H1 (cell line): ENCODE data around the gene RAB11FIP5. TPM values are rescaled to one million over a fixed set of nuclear protein-coding genes. Genes with fewer than 3 reads are reported as not detected.

Experiments
- CTCF ChIA-PET: fragments of 300-600 bp; sonication (Branson Sonifier 250); formaldehyde crosslinking; loops from one replicate; lab custom pipeline; 2021; ENCODE audit not compliant: partially characterized antibody; lab: Charles Lee
- POLR2A ChIA-PET: fragments of 300-600 bp; sonication (Branson Sonifier 250); formaldehyde crosslinking; loops from one replicate; lab custom pipeline; 2021; ENCODE audit warnings: inconsistent platforms; ENCODE audit not compliant: partially characterized antibody; lab: Charles Lee
- DNase-seq, 2 experiments: peaks; one replicate each; pipeline versions ENCODE4 v3.0.0 to v3.0.0-alpha.2; 2010 to 2022; ENCODE audit warnings: low spot score in 2 of 2, low read depth in 1 of 2, mixed read lengths in 1 of 2
- FAIRE-seq: peaks from 2 replicates; lab custom pipeline; 2011; peaks lifted over from hg19 to GRCh38; lab: Jason Lieb, UNC
- H2AFZ ChIP-seq: 2 replicates; pipeline ENCODE4 v1.8.1; 2012; ENCODE audit warnings: low read length, inconsistent platforms
- H2AK5ac ChIP-seq: 2 replicates; pipeline ENCODE4 v1.6.1; 2013; ENCODE audit warnings: low read depth, low read length
- H2BK120ac ChIP-seq: replicated peaks from 2 replicates; pipeline ENCODE3; 2013; ENCODE audit warnings: low read depth, low read length, inconsistent platforms
- H2BK12ac ChIP-seq: 2 replicates; pipeline ENCODE4 v1.6.1; 2013; ENCODE audit warnings: low read depth, low read length
- H2BK15ac ChIP-seq: 2 replicates; pipeline ENCODE4 v1.6.1; 2013; ENCODE audit warnings: low read length
- H2BK20ac ChIP-seq: 2 replicates; pipeline ENCODE4 v1.6.1; 2013; ENCODE audit warnings: low read length
- H2BK5ac ChIP-seq: 2 replicates; pipeline ENCODE4 v1.6.1; 2013; ENCODE audit warnings: low read depth, low read length
- H3K14ac ChIP-seq: 2 replicates; pipeline ENCODE4 v1.6.1; 2013; ENCODE audit warnings: inconsistent platforms; ENCODE audit not compliant: insufficient read length
- H3K18ac ChIP-seq: 2 replicates; pipeline ENCODE4 v1.6.1; 2013; ENCODE audit warnings: low read length; ENCODE audit errors: extremely low read depth
- H3K23ac ChIP-seq: 2 replicates; pipeline ENCODE4 v1.6.1; 2013; ENCODE audit warnings: inconsistent platforms; ENCODE audit not compliant: insufficient read length
- H3K23me2 ChIP-seq: 2 replicates; pipeline ENCODE4 v1.6.1; 2013; ENCODE audit warnings: low read depth, low read length
- H3K27ac ChIP-seq: 2 replicates; pipeline ENCODE4 v1.6.1; 2011; ENCODE audit warnings: low read depth, low read length, inconsistent platforms
- H3K27me3 ChIP-seq, 4 experiments: replicated peaks in 1 of 4; 1 replicate in 1 of 4; 2 replicates in 3 of 4; pipeline versions ENCODE4 v1.6.1 to v1.8.1; 2011 to 2013; ENCODE audit warnings: low read length in 3 of 4, mild to moderate bottlenecking in 3 of 4, inconsistent platforms in 2 of 4, mixed read lengths in 2 of 4, moderate library complexity in 1 of 4; ENCODE audit not compliant: control insufficient read depth in 3 of 4, insufficient read depth in 3 of 4; ENCODE audit errors: extremely low read depth in 1 of 4
- H3K36me3 ChIP-seq, 4 experiments: 2 replicates each; pipeline versions ENCODE4 v1.6.1 to v1.8.1; 2011 to 2013; ENCODE audit warnings: mild to moderate bottlenecking in 4 of 4, low read length in 3 of 4, moderate library complexity in 2 of 4, control low read depth in 1 of 4, inconsistent platforms in 1 of 4; ENCODE audit not compliant: insufficient read depth in 4 of 4, control insufficient read depth in 2 of 4
- H3K4ac ChIP-seq: replicated peaks from 2 replicates; pipeline ENCODE3; 2013; ENCODE audit warnings: low read length, low read depth, mixed read lengths, inconsistent platforms; ENCODE audit not compliant: insufficient read length
- H3K4me1 ChIP-seq, 4 experiments: replicated peaks in 1 of 4; 1 replicate in 1 of 4; 2 replicates in 3 of 4; pipeline versions ENCODE4 v1.6.1 to v1.8.1; 2011 to 2013; ENCODE audit warnings: low read length in 3 of 4, inconsistent platforms in 2 of 4, mixed read lengths in 1 of 4; ENCODE audit not compliant: insufficient read depth in 4 of 4, control insufficient read depth in 3 of 4
- H3K4me2 ChIP-seq, 2 experiments: 2 replicates each; pipeline versions ENCODE4 v1.6.1 to v1.8.1; 2011 to 2013; ENCODE audit warnings: low read depth in 2 of 2, low read length in 2 of 2, control low read depth in 1 of 2, inconsistent platforms in 1 of 2, mild to moderate bottlenecking in 1 of 2; ENCODE audit not compliant: insufficient read depth in 1 of 2
- H3K4me3 ChIP-seq, 4 experiments: fragments of 200-600, 300-600 bp in 1 of 4; sonication (generic), shearing (Covaris generic), sonication (Bioruptor Twin) in 1 of 4; 2 replicates each; pipeline versions ENCODE4 v1.5.1 to v1.8.1; 2011 to 2016; ENCODE audit warnings: low read length in 4 of 4, low read depth in 3 of 4, control low read depth in 2 of 4, inconsistent platforms in 2 of 4, mild to moderate bottlenecking in 2 of 4, mixed read lengths in 1 of 4, moderate library complexity in 1 of 4; ENCODE audit not compliant: insufficient read depth in 2 of 4; ENCODE audit errors: extremely low read depth in 1 of 4
- H3K56ac ChIP-seq: replicated peaks from 2 replicates; pipeline ENCODE3; 2013; ENCODE audit warnings: low read depth, mild to moderate bottlenecking, mixed read lengths, low read length, inconsistent platforms; ENCODE audit not compliant: insufficient read length
- H3K79me1 ChIP-seq: 2 replicates; pipeline ENCODE4 v1.6.1; 2013; ENCODE audit warnings: low read depth, low read length, control low read depth
- H3K79me2 ChIP-seq, 2 experiments: 2 replicates each; pipeline versions ENCODE4 v1.6.1 to v1.8.1; 2012 to 2013; ENCODE audit warnings: low read length in 2 of 2, mild to moderate bottlenecking in 2 of 2, inconsistent platforms in 1 of 2; ENCODE audit not compliant: insufficient read depth in 2 of 2, control insufficient read depth in 1 of 2
- H3K9ac ChIP-seq, 4 experiments: replicated peaks in 1 of 4; 1 replicate in 1 of 4; 2 replicates in 3 of 4; pipeline versions ENCODE4 v1.6.1 to v1.8.1; 2011 to 2013; ENCODE audit warnings: low read depth in 3 of 4, low read length in 3 of 4, control low read depth in 2 of 4, mild to moderate bottlenecking in 2 of 4, moderate library complexity in 2 of 4, inconsistent platforms in 1 of 4; ENCODE audit errors: extremely low read depth in 1 of 4
- H3K9me3 ChIP-seq, 2 experiments: 2 replicates each; pipeline versions ENCODE4 v1.6.1 to v1.8.1; 2012 to 2013; ENCODE audit warnings: mild to moderate bottlenecking in 2 of 2, moderate library complexity in 2 of 2, control low read depth in 1 of 2, inconsistent platforms in 1 of 2, low read depth in 1 of 2, low read length in 1 of 2, mixed read lengths in 1 of 2; ENCODE audit not compliant: insufficient read depth in 2 of 2
- H4K20me1 ChIP-seq, 2 experiments: replicated peaks in 1 of 2; 2 replicates each; pipeline versions ENCODE3 to v1.8.1; 2011 to 2013; ENCODE audit warnings: inconsistent platforms in 2 of 2, low read length in 2 of 2, mild to moderate bottlenecking in 1 of 2; ENCODE audit not compliant: insufficient read depth in 2 of 2, control insufficient read depth in 1 of 2
- H4K5ac ChIP-seq: 2 replicates; pipeline ENCODE4 v1.6.1; 2013; ENCODE audit warnings: low read length, low read depth, mixed read lengths, inconsistent platforms; ENCODE audit not compliant: insufficient read length
- H4K8ac ChIP-seq: 2 replicates; pipeline ENCODE4 v1.8.0; 2013; ENCODE audit warnings: mild to moderate bottlenecking, moderate library complexity, low read length, inconsistent platforms; ENCODE audit not compliant: insufficient read depth; ENCODE audit errors: extremely low read depth
- H4K91ac ChIP-seq: replicated peaks from 2 replicates; pipeline ENCODE3; 2013; ENCODE audit warnings: low read length, mixed read lengths, inconsistent platforms; ENCODE audit not compliant: insufficient read length
- CHD2 ChIP-seq: IDR thresholded peaks from 2 replicates; pipeline ENCODE4 v1.6.1; 2012; ENCODE audit warnings: low read length, improper control_type of control experiment
- KDM5A ChIP-seq: fragments of 200-600 bp; IDR thresholded peaks from 2 replicates; pipeline ENCODE4 v1.7.1; 2012; ENCODE audit warnings: mild to moderate bottlenecking, low read length, inconsistent platforms, mixed read lengths
- PHF8 ChIP-seq: fragments of 200-600 bp; sonication (generic); conservative IDR thresholded peaks from 2 replicates; pipeline ENCODE4 v1.7.1; 2012; ENCODE audit warnings: low read depth, mild to moderate bottlenecking, inconsistent platforms, low read length, moderate library complexity
- POLR2A ChIP-seq, 2 experiments: IDR thresholded peaks; 1 replicate in 1 of 2; 2 replicates in 1 of 2; pipeline ENCODE4 v1.6.1; 2011; ENCODE audit warnings: low read depth in 2 of 2, low read length in 2 of 2, mild to moderate bottlenecking in 2 of 2; ENCODE audit errors: control extremely low read depth in 1 of 2
- POLR2AphosphoS5 ChIP-seq: IDR thresholded peaks from 2 replicates; pipeline ENCODE4 v1.6.1; 2011; ENCODE audit warnings: low read depth, low read length
- SAP30 ChIP-seq: fragments of 300-600 bp; sonication (generic); IDR thresholded peaks from 2 replicates; pipeline ENCODE4 v1.7.1; 2012; ENCODE audit warnings: low read length, moderate library complexity, mild to moderate bottlenecking, inconsistent platforms; ENCODE audit not compliant: insufficient read depth, insufficient replicate concordance
- SIRT6 ChIP-seq: IDR thresholded peaks from one replicate; pipeline ENCODE4 v1.7.1; 2012; ENCODE audit warnings: low read length, inconsistent platforms
- TCF12 ChIP-seq: IDR thresholded peaks from 2 replicates; pipeline ENCODE4 v1.6.1; 2011; ENCODE audit warnings: low read depth, mild to moderate bottlenecking, low read length
- WGBS, 2 experiments: shearing (Covaris generic) in 1 of 2; methylation state at CpG; one replicate each; pipeline versions ENCODE4 v1.1.6 to v1.1.7; 2013 to 2015; ENCODE audit warnings: low lambda C conversion rate in 2 of 2, mixed read lengths in 2 of 2, inconsistent platforms in 1 of 2, low coverage in 1 of 2, missing lambda C conversion rate in 1 of 2; ENCODE audit not compliant: insufficient replicate concordance in 2 of 2, insufficient coverage in 1 of 2, insufficient read length in 1 of 2; ENCODE audit errors: extremely low coverage in 1 of 2, missing lambda C conversion rate in 1 of 2; 5-methylcytosine and 5-hydroxymethylcytosine counted together
- polyA plus RNA-seq, 7 experiments: library from polyadenylated mRNA; depleted of rRNA in 3 of 7; stranded (reverse) in 5 of 7; unstranded in 2 of 7; fragments of >200 nt in 5 of 7; fragments of 200-250 nt in 2 of 7; gene quantifications; 1 replicate in 5 of 7; 2 replicates in 1 of 7; 4 replicates in 1 of 7; pipeline versions ENCODE4 v1.2.1 to v1.2.3, GENCODE V29; 2011 to 2013; ENCODE audit warnings: missing spikeins in 2 of 7, mixed read lengths in 2 of 7
- total RNA-seq: library from RNA; stranded (reverse); fragmentation: NEBNext Ultra II Directional; extraction: Animal tissue kit (Norgen Biotek cat#: 25700); gene quantifications from 2 replicates; pipeline ENCODE4 v1.2.1, GENCODE V29; 2021

Gene RAB11FIP5
- total and polyA plus RNA-seq, 2 of the 8 experiments (the other 6 are each of a cell fraction or from before 2014, with no cell fraction given), result 6.3 to 17.0 TPM

GRCh38 chr2:73079636-73080035, 33.1 kb downstream of the RAB11FIP5 start:
- no peaks in the 10 kb centered on the region for H3K27me3 ChIP-seq
- H4K5ac ChIP-seq, result no peak overlapping the region
- H3K79me2 ChIP-seq, result no peaks in the 10 kb centered on the region
- no peak overlapping the region for H3K14ac ChIP-seq
- no peaks in the 10 kb centered on the region; the same call in 1 of the 2 replicates for H3K79me1 ChIP-seq
- H3K36me3 ChIP-seq, result no peaks in the 10 kb centered on the region; a peak in 1 of 8 replicates
- no peak overlapping the region for H2BK12ac ChIP-seq
- no peak overlapping the region for H4K8ac ChIP-seq
- no peak for DNase-seq
- no peak overlapping the region for H2AFZ ChIP-seq
- H3K56ac ChIP-seq, result no peak overlapping the region
- H3K4ac ChIP-seq, result no peak overlapping the region
- 94% methylated on average over 7 of the region's 9 CpGs; no CpG with 5 or more reads in 1 of the 2 experiments for WGBS, 2 experiments
- no peak overlapping the region for H2BK5ac ChIP-seq
- no peak for FAIRE-seq
- H3K9me3 ChIP-seq, result no peaks in the 10 kb centered on the region
- ChIA-PET CTCF (interaction anchor here (0.8 to 12.9 kb wide), 8 partner anchors 9 to 185 kb away, joined by 3 to 321 read pairs (median 4); no protein-coding TSS in a partner anchor), POLR2A (no interaction called here)
- no peak overlapping the region for H3K27ac ChIP-seq
- H2AK5ac ChIP-seq, result no peak overlapping the region
- H2BK120ac ChIP-seq, result no peak overlapping the region
- H2BK15ac ChIP-seq, result no peak overlapping the region
- H3K9ac ChIP-seq, result no peak overlapping the region
- TF ChIP-seq POLR2A (IDR thresholded peaks at IDR 0.05; ENCODE audit: control extremely low read depth in 1 of 2, low read depth in 2 of 2, low read length in 2 of 2), result no peak
- TF ChIP-seq TCF12, result no peak
- no peak for TF ChIP-seq POLR2AphosphoS5
- no peak for TF ChIP-seq SIRT6
- no peak for TF ChIP-seq PHF8
- TF ChIP-seq KDM5A, result no peak
- TF ChIP-seq SAP30, result no peak
- no peak for TF ChIP-seq CHD2
- TF ChIP-seq, all 59 proteins: peak for 0
- Histone ChIP-seq H4K20me1 (peaks cover 0 to 8% of the 10 kb centered on the region in 2 experiments), H2BK20ac (no peak overlapping the region), H3K23ac (no peak overlapping the region), H3K4me2 (no peak overlapping the region), H3K4me3 (no peak overlapping the region), H3K18ac (no peak overlapping the region), H3K4me1 (peaks cover 0 to 9% (median 5%) of the 10 kb centered on the region in 4 experiments; a peak in 6 of 7 replicates), H3K23me2 (no peaks in the 10 kb centered on the region), H4K91ac (no peak overlapping the region)
